PC-3 (cell line): Measurements from ENCODE around the gene MMP10.

ENCODE experiments used
- EZH2phosphoT487 ChIP-seq: fragments of 300-600 bp; sonication (generic); IDR thresholded peaks from 2 replicates; pipeline ENCODE4 v1.6.1; 2018; ENCODE audit warnings: mild to moderate bottlenecking, antibody characterized with exemption, low read length, borderline replicate concordance
- TF ChIP-seq, protein P1 (sequence below): fragments of 300-600 bp; sonication (generic); conservative IDR thresholded peaks from 2 replicates; pipeline ENCODE4 v1.5.1; 2017; ENCODE audit warnings: antibody characterized with exemption, low read depth, mild to moderate bottlenecking, low read length

DNA sequence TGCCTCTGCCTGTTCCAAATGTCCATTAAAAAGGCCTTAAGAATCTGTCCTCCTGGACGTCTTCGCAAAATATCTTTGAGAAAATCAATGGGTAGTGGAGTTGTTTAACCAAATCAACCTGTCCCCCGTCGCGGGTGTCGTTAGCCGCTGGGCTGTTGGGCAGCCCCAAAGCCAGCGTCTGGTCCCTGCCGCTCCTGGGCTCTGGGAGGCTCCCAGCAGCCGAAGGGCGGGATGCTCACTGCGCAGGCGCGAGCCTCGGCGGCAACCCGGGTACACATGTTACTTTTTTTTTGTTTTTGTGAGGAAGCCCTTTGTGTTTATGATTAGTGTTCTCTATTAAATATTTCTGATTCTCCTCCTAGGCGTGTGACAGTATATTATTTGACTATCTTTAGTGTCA, 12.6 kb downstream of the MMP10 start:
- TF ChIP-seq, protein P1, sequence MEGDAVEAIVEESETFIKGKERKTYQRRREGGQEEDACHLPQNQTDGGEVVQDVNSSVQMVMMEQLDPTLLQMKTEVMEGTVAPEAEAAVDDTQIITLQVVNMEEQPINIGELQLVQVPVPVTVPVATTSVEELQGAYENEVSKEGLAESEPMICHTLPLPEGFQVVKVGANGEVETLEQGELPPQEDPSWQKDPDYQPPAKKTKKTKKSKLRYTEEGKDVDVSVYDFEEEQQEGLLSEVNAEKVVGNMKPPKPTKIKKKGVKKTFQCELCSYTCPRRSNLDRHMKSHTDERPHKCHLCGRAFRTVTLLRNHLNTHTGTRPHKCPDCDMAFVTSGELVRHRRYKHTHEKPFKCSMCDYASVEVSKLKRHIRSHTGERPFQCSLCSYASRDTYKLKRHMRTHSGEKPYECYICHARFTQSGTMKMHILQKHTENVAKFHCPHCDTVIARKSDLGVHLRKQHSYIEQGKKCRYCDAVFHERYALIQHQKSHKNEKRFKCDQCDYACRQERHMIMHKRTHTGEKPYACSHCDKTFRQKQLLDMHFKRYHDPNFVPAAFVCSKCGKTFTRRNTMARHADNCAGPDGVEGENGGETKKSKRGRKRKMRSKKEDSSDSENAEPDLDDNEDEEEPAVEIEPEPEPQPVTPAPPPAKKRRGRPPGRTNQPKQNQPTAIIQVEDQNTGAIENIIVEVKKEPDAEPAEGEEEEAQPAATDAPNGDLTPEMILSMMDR = no peak
- no peak for TF ChIP-seq EZH2phosphoT487
